CD4-positive, alpha-beta T cell treated with Interleukin-6 for 4 hours (primary cell): ENCODE results near the gene HLA-DQA1.
"Not testable (repeated sequence)": the region's sequence is repeated elsewhere in the genome, so short reads cannot be mapped to it uniquely, and the experiment has no call there.

Experiments
- DNase-seq: peaks from one replicate; pipeline ENCODE4 v3.0.0-alpha.2; 2020; ENCODE audit warnings: mixed read lengths

The HLA-DQA1 gene

GRCh38 chr6:32637219-32637880, at the start of gene HLA-DQA1:
HLA-DQA1 (plus strand) TSS chr6:32637406; CDS start chr6:32637459, 53 bp downstream.
- DNase-seq = no peak

GRCh38 chr6:32588156-32588555, 49.0 kb upstream of the HLA-DQA1 start:
- no peak for DNase-seq

- DNase-seq = peak; percentile 2
Measured at GRCh38 chr6:32589596-32590449, 47.4 kb upstream of the HLA-DQA1 start, which contains the start of gene HLA-DRB1. HLA-DRB1 (minus strand) TSS chr6:32589848; CDS start chr6:32589742, 106 bp downstream.

- DNase-seq = not testable (repeated sequence)
Measured at GRCh38 chr6:32590713-32591112, 46.5 kb upstream of the HLA-DQA1 start.

- no peak for DNase-seq
Measured at GRCh38 chr6:32597024-32597423, 40.2 kb upstream of the HLA-DQA1 start.

GRCh38 chr6:32602383-32602782, 34.8 kb upstream of the HLA-DQA1 start:
- DNase-seq = no peak

GRCh38 chr6:32603222-32603621, 34.0 kb upstream of the HLA-DQA1 start:
- no peak for DNase-seq

- no peak for DNase-seq
Measured at GRCh38 chr6:32603888-32604287, 33.3 kb upstream of the HLA-DQA1 start.

- no peak for DNase-seq
Measured at GRCh38 chr6:32604434-32604877, 32.8 kb upstream of the HLA-DQA1 start.

- DNase-seq = no peak
Measured at GRCh38 chr6:32607263-32607987, 29.8 kb upstream of the HLA-DQA1 start.

GRCh38 chr6:32607988-32608298, 29.3 kb upstream of the HLA-DQA1 start:
- no peak for DNase-seq

- no peak for DNase-seq
Measured at GRCh38 chr6:32608362-32608761, 28.8 kb upstream of the HLA-DQA1 start.

- no peak for DNase-seq
Measured at GRCh38 chr6:32609391-32609730, 27.8 kb upstream of the HLA-DQA1 start.

GRCh38 chr6:32609731-32610640, 27.2 kb upstream of the HLA-DQA1 start:
- peak; percentile 72 for DNase-seq

- DNase-seq = no peak
Measured at GRCh38 chr6:32610682-32611296, 26.4 kb upstream of the HLA-DQA1 start.

- no peak for DNase-seq
Measured at GRCh38 chr6:32613475-32613874, 23.7 kb upstream of the HLA-DQA1 start.

- no peak for DNase-seq
Measured at GRCh38 chr6:32614366-32615081, 22.7 kb upstream of the HLA-DQA1 start.

GRCh38 chr6:32615885-32616532, 21.2 kb upstream of the HLA-DQA1 start:
- DNase-seq = no peak

- no peak for DNase-seq
Measured at GRCh38 chr6:32617751-32618150, 19.5 kb upstream of the HLA-DQA1 start.

GRCh38 chr6:32621372-32621771, 15.8 kb upstream of the HLA-DQA1 start:
- no peak for DNase-seq
